Endodermal cell (in vitro differentiated cells): Measurements from ENCODE around the gene MYOF. TPM values are rescaled to one million over a fixed set of nuclear protein-coding genes. Genes with fewer than 3 reads are reported as not detected.
A peak's percentile ranks its signal among the peaks of the same experiment; 100 is the strongest.

Experiments
- DNase-seq: peaks from one replicate; pipeline ENCODE4 v3.0.0-alpha.2; 2017
- H3K27ac ChIP-seq: 2 replicates; pipeline ENCODE4 v1.5.1; 2013; ENCODE audit warnings: mild to moderate bottlenecking, low read depth, low read length, moderate library complexity
- H3K27me3 ChIP-seq: 2 replicates; pipeline ENCODE4 v1.6.1; 2013; ENCODE audit warnings: mild to moderate bottlenecking, low read length, moderate library complexity; ENCODE audit not compliant: insufficient read depth, control insufficient read depth, poor library complexity, severe bottlenecking
- H3K36me3 ChIP-seq: 2 replicates; pipeline ENCODE4 v1.7.0; 2013; ENCODE audit warnings: mild to moderate bottlenecking, low read length, moderate library complexity; ENCODE audit not compliant: control insufficient read depth, insufficient read depth
- H3K4me1 ChIP-seq: one replicate; pipeline ENCODE4 v1.7.0; 2013; ENCODE audit warnings: low read length; ENCODE audit not compliant: control insufficient read depth, insufficient read depth
- H3K4me3 ChIP-seq: 2 replicates; pipeline ENCODE4 v1.5.1; 2013; ENCODE audit warnings: mild to moderate bottlenecking, low read length, moderate library complexity
- H3K9ac ChIP-seq: 2 replicates; pipeline ENCODE4 v1.6.1; 2013; ENCODE audit warnings: mild to moderate bottlenecking, low read length, moderate library complexity; ENCODE audit not compliant: poor library complexity, severe bottlenecking; ENCODE audit errors: extremely low read depth
- H3K9me3 ChIP-seq: 2 replicates; pipeline ENCODE4 v1.6.1; 2013; ENCODE audit warnings: mild to moderate bottlenecking, low read length, moderate library complexity; ENCODE audit not compliant: control insufficient read depth
- H3K27ac Mint-ChIP-seq: 2 replicates; pipeline ENCODE4 v1.8.0; 2020; ENCODE audit warnings: mixed read lengths
- H3K27me3 Mint-ChIP-seq: 2 replicates; pipeline ENCODE4 v1.8.0; 2021; ENCODE audit warnings: mild to moderate bottlenecking, mixed read lengths; ENCODE audit not compliant: insufficient read depth
- H3K36me3 Mint-ChIP-seq: 2 replicates; pipeline ENCODE4 v1.8.0; 2020; ENCODE audit warnings: low read depth, mixed read lengths
- H3K4me1 Mint-ChIP-seq: 2 replicates; pipeline ENCODE4 v1.8.0; 2020; ENCODE audit warnings: mixed read lengths
- H3K4me3 Mint-ChIP-seq: 2 replicates; pipeline ENCODE4 v1.8.0; 2020; ENCODE audit warnings: mild to moderate bottlenecking, moderate library complexity, mixed read lengths
- H3K9me3 Mint-ChIP-seq: 2 replicates; pipeline ENCODE4 v1.8.0; 2020; ENCODE audit warnings: mild to moderate bottlenecking, mixed read lengths
- CTCF ChIP-seq: fragments of 200-600 bp; sonication (generic); conservative IDR thresholded peaks from 2 replicates; pipeline ENCODE4 v1.5.0; 2021; ENCODE audit warnings: antibody characterized with exemption, mild to moderate bottlenecking
- WGBS, 2 experiments: methylation state at CpG; one replicate each; pipeline versions ENCODE4 v1.1.5 to v1.1.7; 2013; ENCODE audit warnings: missing lambda C conversion rate in 2 of 2, mixed read lengths in 1 of 2; ENCODE audit not compliant: insufficient coverage in 1 of 2, insufficient read length in 1 of 2; 5-methylcytosine and 5-hydroxymethylcytosine counted together
- total RNA-seq, 2 donors: library from RNA; stranded (reverse); fragmentation: NEBNext Ultra II Directional in 1 of 2; extraction: Animal tissue kit (Norgen Biotek cat#: 25700) in 1 of 2; gene quantifications; 2 replicates in 1 of 2; 3 replicates in 1 of 2; pipeline ENCODE4 v1.2.1, GENCODE V29; 2021

MYOF gene
- total RNA-seq, 2 donors from 2014 or later: 37.4 to 93.8 TPM

- Histone ChIP-seq H3K27ac (no peak overlapping the region), H3K9me3 (no peaks in the 10 kb centered on the region), H3K36me3 (no peaks in the 10 kb centered on the region), H3K4me3 (no peak overlapping the region), H3K27me3 (no peaks in the 10 kb centered on the region), H3K9ac (no peak overlapping the region), H3K4me1 (peaks cover 36% of the 10 kb centered on the region)
- peak; percentile 62 for TF ChIP-seq CTCF
- H3K36me3 Mint-ChIP-seq: peaks cover 3% of the 10 kb centered on the region
- WGBS, 2 experiments: 66 to 69% methylated on average over 3 of the region's 3 CpGs
- H3K4me1 Mint-ChIP-seq: peaks cover 49% of the 10 kb centered on the region
- peak overlapping the region; percentile 16 for H3K27ac Mint-ChIP-seq
- H3K27me3 Mint-ChIP-seq: no peaks in the 10 kb centered on the region
- H3K9me3 Mint-ChIP-seq: peaks cover 3% of the 10 kb centered on the region
- no peak overlapping the region for H3K4me3 Mint-ChIP-seq
- no peak for DNase-seq
Measured at GRCh38 chr10:93493162-93493561, 11.0 kb upstream of the MYOF start.

- 90 to 100% methylated on average over 2 of the region's 2 CpGs for WGBS, 2 experiments
- H3K9ac ChIP-seq: no peak overlapping the region
- TF ChIP-seq CTCF: no peak
- no peaks in the 10 kb centered on the region for H3K36me3 Mint-ChIP-seq
- peaks cover 44% of the 10 kb centered on the region for H3K4me1 Mint-ChIP-seq
- no peaks in the 10 kb centered on the region for H3K27me3 ChIP-seq
- no peak overlapping the region for H3K27ac ChIP-seq
- peaks cover 36% of the 10 kb centered on the region for H3K4me1 ChIP-seq
- H3K36me3 ChIP-seq: no peaks in the 10 kb centered on the region
- DNase-seq: no peak
- no peaks in the 10 kb centered on the region for H3K27me3 Mint-ChIP-seq
- peak overlapping the region; percentile 46 for H3K27ac Mint-ChIP-seq
- no peak overlapping the region for H3K4me3 Mint-ChIP-seq
- no peak overlapping the region for H3K4me3 ChIP-seq
- H3K9me3 ChIP-seq: no peaks in the 10 kb centered on the region
- H3K9me3 Mint-ChIP-seq: no peaks in the 10 kb centered on the region
Measured at GRCh38 chr10:93491602-93492121, 9.5 kb upstream of the MYOF start.

GRCh38 chr10:93488956-93489528 is 6.9 kb upstream of the MYOF start:
- Histone ChIP-seq H3K9me3 (no peaks in the 10 kb centered on the region), H3K4me3 (no peak overlapping the region), H3K27me3 (no peaks in the 10 kb centered on the region), H3K4me1 (peaks cover 31% of the 10 kb centered on the region), H3K9ac (no peak overlapping the region), H3K27ac (no peak overlapping the region), H3K36me3 (no peaks in the 10 kb centered on the region)
- 90 to 95% methylated on average over 3 to 4 of the region's 4 CpGs for WGBS, 2 experiments
- Mint-ChIP-seq H3K4me1 (peaks cover 43% of the 10 kb centered on the region), H3K27me3 (no peaks in the 10 kb centered on the region), H3K4me3 (no peak overlapping the region), H3K9me3 (no peaks in the 10 kb centered on the region), H3K36me3 (no peaks in the 10 kb centered on the region), H3K27ac (peak overlapping the region; percentile 52)
- DNase-seq: no peak
- TF ChIP-seq CTCF: no peak
